H9 (cell line): ENCODE data around the gene GRIP1. TPM values are rescaled to one million over a fixed set of nuclear protein-coding genes. Genes with fewer than 3 reads are reported as not detected.

Source experiments
- DNase-seq: peaks from one replicate; pipeline ENCODE4 v3.0.0-alpha.2; 2017
- H2AFZ ChIP-seq: one replicate; pipeline ENCODE4 v1.6.1; 2013; ENCODE audit warnings: mild to moderate bottlenecking, low read length, control low read depth, moderate library complexity
- H2AK5ac ChIP-seq: 2 replicates; pipeline ENCODE4 v1.6.1; 2013; ENCODE audit warnings: low read length, control low read depth, mixed read lengths; ENCODE audit not compliant: insufficient read length
- H2BK120ac ChIP-seq: one replicate; pipeline ENCODE4 v1.6.1; 2013; ENCODE audit warnings: low read depth, mild to moderate bottlenecking, low read length, control low read depth, inconsistent platforms; ENCODE audit not compliant: poor library complexity, severe bottlenecking
- H2BK12ac ChIP-seq: 2 replicates; pipeline ENCODE4 v1.6.1; 2013; ENCODE audit warnings: low read length, control low read depth, mixed read lengths, low read depth; ENCODE audit not compliant: insufficient read length
- H2BK15ac ChIP-seq: 2 replicates; pipeline ENCODE4 v1.6.1; 2013; ENCODE audit warnings: low read depth, low read length, control low read depth
- H2BK20ac ChIP-seq: one replicate; pipeline ENCODE4 v1.6.1; 2013; ENCODE audit warnings: low read depth, mild to moderate bottlenecking, low read length, control low read depth, inconsistent platforms; ENCODE audit not compliant: poor library complexity, severe bottlenecking
- H2BK5ac ChIP-seq: 2 replicates; pipeline ENCODE4 v1.6.1; 2013; ENCODE audit warnings: low read length, control low read depth, mixed read lengths; ENCODE audit not compliant: insufficient read length
- H3K14ac ChIP-seq: 2 replicates; pipeline ENCODE4 v1.6.1; 2013; ENCODE audit warnings: low read length, control low read depth; ENCODE audit not compliant: insufficient read depth
- H3K18ac ChIP-seq: 2 replicates; pipeline ENCODE4 v1.6.1; 2013; ENCODE audit warnings: low read depth, mild to moderate bottlenecking, mixed read lengths, low read length, control low read depth; ENCODE audit not compliant: insufficient read length
- H3K23ac ChIP-seq: 2 replicates; pipeline ENCODE4 v1.6.1; 2013; ENCODE audit warnings: low read length, control low read depth, mixed read lengths, low read depth; ENCODE audit not compliant: insufficient read length
- H3K23me2 ChIP-seq: 2 replicates; pipeline ENCODE4 v1.6.1; 2013; ENCODE audit warnings: low read depth, mild to moderate bottlenecking, mixed read lengths, low read length, control low read depth; ENCODE audit not compliant: insufficient read length, poor library complexity, severe bottlenecking
- H3K27ac ChIP-seq: 2 replicates; pipeline ENCODE4 v1.5.1; 2013; ENCODE audit warnings: low read length, control low read depth, mixed read lengths, low read depth; ENCODE audit not compliant: insufficient read length
- H3K27me3 ChIP-seq: 2 replicates; pipeline ENCODE4 v1.6.1; 2013; ENCODE audit warnings: low read length, control low read depth, inconsistent platforms; ENCODE audit not compliant: insufficient read depth
- H3K4ac ChIP-seq: 2 replicates; pipeline ENCODE4 v1.6.1; 2013; ENCODE audit warnings: low read depth, mild to moderate bottlenecking, control low read depth, inconsistent platforms, low read length, moderate library complexity
- H3K4me1 ChIP-seq: 2 replicates; pipeline ENCODE4 v1.6.1; 2013; ENCODE audit warnings: low read length, control low read depth, inconsistent platforms; ENCODE audit not compliant: insufficient read depth
- H3K4me2 ChIP-seq: 2 replicates; pipeline ENCODE4 v1.6.1; 2013; ENCODE audit warnings: low read length, control low read depth, mixed read lengths; ENCODE audit not compliant: insufficient read length, insufficient read depth
- H3K56ac ChIP-seq: 2 replicates; pipeline ENCODE4 v1.6.1; 2013; ENCODE audit warnings: low read depth, mild to moderate bottlenecking, mixed read lengths, low read length, control low read depth; ENCODE audit not compliant: insufficient read length
- H3K79me1 ChIP-seq: 2 replicates; pipeline ENCODE4 v1.6.1; 2013; ENCODE audit warnings: low read depth, mild to moderate bottlenecking, moderate library complexity, low read length, control low read depth, inconsistent platforms; ENCODE audit not compliant: insufficient read depth, poor library complexity, severe bottlenecking
- H3K79me2 ChIP-seq: 2 replicates; pipeline ENCODE4 v1.6.1; 2013; ENCODE audit warnings: low read length, control low read depth, inconsistent platforms; ENCODE audit not compliant: insufficient read depth
- H3K9ac ChIP-seq: 2 replicates; pipeline ENCODE4 v1.6.1; 2013; ENCODE audit warnings: low read length, control low read depth, mixed read lengths; ENCODE audit not compliant: insufficient read length; ENCODE audit errors: extremely low read depth
- H3K9me3 ChIP-seq: one replicate; pipeline ENCODE4 v1.6.1; 2013; ENCODE audit warnings: low read depth, low read length, inconsistent platforms; ENCODE audit not compliant: control insufficient read depth
- H3T11ph ChIP-seq: one replicate; pipeline ENCODE4 v1.6.1; 2013; ENCODE audit warnings: mild to moderate bottlenecking, low read length, control low read depth, inconsistent platforms
- H4K20me1 ChIP-seq: one replicate; pipeline ENCODE4 v1.6.1; 2013; ENCODE audit not compliant: control insufficient read depth, insufficient read length, insufficient read depth
- H4K5ac ChIP-seq: 2 replicates; pipeline ENCODE4 v1.6.1; 2013; ENCODE audit warnings: low read depth, mild to moderate bottlenecking, mixed read lengths, low read length, control low read depth; ENCODE audit not compliant: insufficient read length
- H4K8ac ChIP-seq: replicated peaks from 2 replicates; pipeline ENCODE4 v1.6.1; 2013; ENCODE audit warnings: low read length, control low read depth, mixed read lengths, low read depth; ENCODE audit not compliant: insufficient read length
- H4K91ac ChIP-seq: 2 replicates; pipeline ENCODE4 v1.6.1; 2013; ENCODE audit warnings: low read depth, mild to moderate bottlenecking, moderate library complexity, mixed read lengths, low read length, control low read depth; ENCODE audit not compliant: insufficient read length
- H3K27ac Mint-ChIP-seq, 3 experiments: 2 replicates in 2 of 3; 3 replicates in 1 of 3; pipeline ENCODE4 v1.8.0; 2020 to 2021; ENCODE audit warnings: mixed read lengths in 3 of 3, mild to moderate bottlenecking in 1 of 3, moderate library complexity in 1 of 3
- H3K27me3 Mint-ChIP-seq: 2 replicates; pipeline ENCODE4 v1.8.0; 2021; ENCODE audit warnings: low read depth, mild to moderate bottlenecking, moderate library complexity, mixed read lengths
- H3K36me3 Mint-ChIP-seq, 3 experiments: 2 replicates in 2 of 3; 3 replicates in 1 of 3; pipeline ENCODE4 v1.8.0; 2020 to 2021; ENCODE audit warnings: low read depth in 3 of 3, mixed read lengths in 3 of 3; ENCODE audit not compliant: insufficient read depth in 1 of 3
- H3K4me1 Mint-ChIP-seq, 2 experiments: 2 replicates each; pipeline ENCODE4 v1.8.0; 2020; ENCODE audit warnings: mixed read lengths in 2 of 2
- H3K4me3 Mint-ChIP-seq, 2 experiments: 2 replicates in 1 of 2; 3 replicates in 1 of 2; pipeline ENCODE4 v1.8.0; 2020 to 2021; ENCODE audit warnings: mild to moderate bottlenecking in 2 of 2, mixed read lengths in 2 of 2, moderate library complexity in 1 of 2
- H3K9me3 Mint-ChIP-seq, 2 experiments: 2 replicates in 1 of 2; 3 replicates in 1 of 2; pipeline ENCODE4 v1.8.0; 2020; ENCODE audit warnings: mild to moderate bottlenecking in 2 of 2, mixed read lengths in 2 of 2, moderate library complexity in 1 of 2
- WGBS: extraction: QIAGEN DNeasy Blood & Tissue Kit; methylation state at CpG from one replicate; pipeline ENCODE4 v1.1.7; 2013; ENCODE audit warnings: missing lambda C conversion rate, low lambda C conversion rate, mixed read lengths; ENCODE audit not compliant: insufficient read length; ENCODE audit errors: extremely low coverage; 5-methylcytosine and 5-hydroxymethylcytosine counted together
- total RNA-seq: library from RNA; stranded (reverse); gene quantifications from 2 replicates; pipeline ENCODE4 v1.2.1, GENCODE V29; 2021
- TF ChIP-seq, protein P1 (sequence below): fragments of 200-600 bp; sonication (generic); conservative IDR thresholded peaks from 3 replicates; pipeline ENCODE4 v1.8.0; 2021; ENCODE audit warnings: antibody characterized with exemption, mild to moderate bottlenecking

Gene GRIP1
- total RNA-seq, 1 experiment from 2014 or later = 19.5 TPM

DNA sequence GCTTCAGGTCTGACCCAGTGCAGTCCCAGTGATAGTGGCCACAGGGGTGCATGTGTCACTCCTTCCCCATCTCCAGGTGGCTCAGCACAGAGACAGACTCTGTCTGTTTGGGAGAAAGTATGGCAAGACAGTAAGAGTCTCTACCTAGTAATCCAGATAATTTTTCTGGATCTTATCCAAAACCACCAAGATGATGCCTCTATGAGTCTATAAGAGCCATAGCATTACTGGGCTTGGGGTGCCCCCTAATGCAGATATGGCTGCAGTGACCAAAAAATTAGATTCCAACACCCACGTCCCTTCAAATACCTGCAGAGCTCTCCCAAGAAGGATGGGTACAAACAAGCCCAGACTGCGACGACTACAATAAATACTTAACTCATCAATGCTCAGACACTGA lies 123.8 kb downstream of the GRIP1 start:
- H4K91ac ChIP-seq = no peak overlapping the region
- H2BK5ac ChIP-seq = no peak overlapping the region
- H3K9ac ChIP-seq = no peak overlapping the region
- no peaks in the 10 kb centered on the region for H3K4me1 ChIP-seq
- no peak overlapping the region for H2BK12ac ChIP-seq
- no peaks in the 10 kb centered on the region for H3K9me3 ChIP-seq
- no peak overlapping the region for H2AFZ ChIP-seq
- no peaks in the 10 kb centered on the region for H3K4me1 Mint-ChIP-seq
- H4K5ac ChIP-seq = no peak overlapping the region
- no peak overlapping the region for H2AK5ac ChIP-seq
- no peak overlapping the region for H4K8ac ChIP-seq
- no peak overlapping the region for H3K23ac ChIP-seq
- H3K27me3 ChIP-seq = no peaks in the 10 kb centered on the region
- no peak overlapping the region for H3K27ac ChIP-seq
- no peak overlapping the region for H2BK120ac ChIP-seq
- H3K79me2 ChIP-seq = no peaks in the 10 kb centered on the region
- no peak for DNase-seq
- no peaks in the 10 kb centered on the region for H3K27me3 Mint-ChIP-seq
- H2BK20ac ChIP-seq = no peak overlapping the region
- H2BK15ac ChIP-seq = no peak overlapping the region
- H4K20me1 ChIP-seq = no peaks in the 10 kb centered on the region
- TF ChIP-seq, protein P1, sequence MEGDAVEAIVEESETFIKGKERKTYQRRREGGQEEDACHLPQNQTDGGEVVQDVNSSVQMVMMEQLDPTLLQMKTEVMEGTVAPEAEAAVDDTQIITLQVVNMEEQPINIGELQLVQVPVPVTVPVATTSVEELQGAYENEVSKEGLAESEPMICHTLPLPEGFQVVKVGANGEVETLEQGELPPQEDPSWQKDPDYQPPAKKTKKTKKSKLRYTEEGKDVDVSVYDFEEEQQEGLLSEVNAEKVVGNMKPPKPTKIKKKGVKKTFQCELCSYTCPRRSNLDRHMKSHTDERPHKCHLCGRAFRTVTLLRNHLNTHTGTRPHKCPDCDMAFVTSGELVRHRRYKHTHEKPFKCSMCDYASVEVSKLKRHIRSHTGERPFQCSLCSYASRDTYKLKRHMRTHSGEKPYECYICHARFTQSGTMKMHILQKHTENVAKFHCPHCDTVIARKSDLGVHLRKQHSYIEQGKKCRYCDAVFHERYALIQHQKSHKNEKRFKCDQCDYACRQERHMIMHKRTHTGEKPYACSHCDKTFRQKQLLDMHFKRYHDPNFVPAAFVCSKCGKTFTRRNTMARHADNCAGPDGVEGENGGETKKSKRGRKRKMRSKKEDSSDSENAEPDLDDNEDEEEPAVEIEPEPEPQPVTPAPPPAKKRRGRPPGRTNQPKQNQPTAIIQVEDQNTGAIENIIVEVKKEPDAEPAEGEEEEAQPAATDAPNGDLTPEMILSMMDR = peak; percentile 32; the same call in 2 of the 3 replicates
- H3K56ac ChIP-seq = no peak overlapping the region
- peaks cover 0 to 9% of the 10 kb centered on the region in 2 experiments; a peak in 4 of 5 replicates for H3K9me3 Mint-ChIP-seq
- H3K79me1 ChIP-seq = no peaks in the 10 kb centered on the region
- H3K27ac Mint-ChIP-seq = no peak overlapping the region; a peak in 1 of 7 replicates
- H3K4me2 ChIP-seq = no peak overlapping the region
- no peak overlapping the region for H3K4me3 Mint-ChIP-seq
- H3T11ph ChIP-seq = no peak overlapping the region
- H3K23me2 ChIP-seq = no peaks in the 10 kb centered on the region
- peaks cover 2 to 6% (median 5%) of the 10 kb centered on the region in 3 experiments; a peak in 2 of 7 replicates for H3K36me3 Mint-ChIP-seq
- no CpG with 5 or more reads among the region's 3 CpGs for WGBS
- H3K14ac ChIP-seq = no peak overlapping the region
- no peak overlapping the region for H3K4ac ChIP-seq
- H3K18ac ChIP-seq = no peak overlapping the region
